Fibroblast of gingiva (primary cell): ENCODE measurements around the gene GALNT7.
A peak's percentile ranks its signal among the peaks of the same experiment; 100 is the strongest.

Experiments used
- DNase-seq: peaks from one replicate; pipeline ENCODE4 v3.0.0-alpha.2; 2011; ENCODE audit warnings: low read depth

The GALNT7 gene

DNA sequence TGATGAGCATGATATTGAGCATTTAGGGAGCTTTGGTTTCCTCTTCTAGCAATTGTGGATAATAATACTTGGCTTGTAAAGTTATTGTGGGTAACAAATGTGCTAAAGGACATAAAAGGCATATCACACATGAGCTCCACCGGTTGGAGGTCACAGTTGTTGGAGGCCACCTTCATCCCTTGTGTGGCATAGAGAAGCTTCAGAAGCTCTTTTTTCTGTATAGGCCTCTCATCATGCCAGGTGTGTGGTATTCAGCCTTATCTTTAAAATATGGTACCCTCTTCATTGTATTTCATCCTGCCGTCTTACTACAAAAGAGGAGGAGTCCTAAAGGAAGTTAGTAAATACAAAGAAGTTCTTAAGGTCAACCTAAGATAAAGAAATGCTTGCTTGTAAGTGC lies 99.1 kb downstream of the GALNT7 start:
- no peak for DNase-seq

- no peak for DNase-seq
Observed at GRCh38 chr4:173269280-173269679, 100.7 kb downstream of the GALNT7 start.

DNA sequence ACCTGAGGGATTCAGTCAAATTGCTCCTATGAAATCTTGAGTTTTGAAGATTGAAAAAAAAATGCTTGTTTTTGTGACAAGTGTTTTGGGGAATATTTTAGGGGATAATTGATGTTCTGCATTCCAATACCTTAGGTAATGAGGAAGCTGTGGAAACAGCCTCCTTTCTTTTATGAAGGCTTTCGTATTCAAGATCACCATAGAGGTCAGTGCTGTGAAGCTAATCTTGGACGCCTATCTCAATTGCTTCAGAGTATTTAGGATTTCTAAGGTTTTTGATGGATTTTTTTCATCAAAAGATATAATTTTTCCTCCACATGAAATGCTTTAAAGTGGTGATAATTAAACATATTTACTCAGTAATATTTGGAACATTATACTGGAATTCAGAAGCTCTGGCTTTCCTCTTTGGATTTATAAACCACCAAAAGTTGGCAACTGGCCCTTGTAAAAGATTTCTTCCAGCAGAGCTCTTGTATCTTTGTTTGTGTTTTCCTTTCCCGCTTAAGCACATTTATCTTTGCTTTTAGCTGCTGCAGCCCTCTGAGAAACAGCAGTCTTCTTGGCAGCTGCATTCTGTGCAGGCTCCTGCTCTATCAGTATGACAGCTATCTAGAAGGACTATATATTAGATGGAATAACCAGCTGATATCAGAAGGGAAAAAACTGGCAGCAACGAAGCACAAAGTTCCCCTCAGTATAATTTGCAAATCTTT lies 101.9 kb downstream of the GALNT7 start:
- DNase-seq = peak; percentile 5

DNA sequence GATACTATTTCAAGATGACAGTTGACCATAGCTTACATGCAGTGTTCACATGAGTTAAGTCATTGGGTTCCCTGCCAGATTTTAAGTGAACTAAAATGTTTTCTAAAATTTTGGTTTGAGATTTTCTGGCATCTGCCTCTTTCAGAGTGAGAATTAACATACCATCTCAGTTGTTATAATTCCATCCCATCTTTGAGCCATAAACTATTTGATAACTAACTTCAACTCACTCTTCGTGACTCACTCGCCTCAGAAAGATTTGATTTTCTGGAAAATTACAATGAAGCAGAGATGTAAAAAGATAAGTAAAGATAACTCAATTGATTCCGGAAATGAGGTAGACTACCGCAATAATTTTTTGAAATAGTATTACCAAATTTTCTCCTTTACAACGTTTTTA lies 103.7 kb downstream of the GALNT7 start:
- DNase-seq = no peak

- DNase-seq = peak; percentile 81
Observed at GRCh38 chr4:173272996-173273395, 104.4 kb downstream of the GALNT7 start.

DNA sequence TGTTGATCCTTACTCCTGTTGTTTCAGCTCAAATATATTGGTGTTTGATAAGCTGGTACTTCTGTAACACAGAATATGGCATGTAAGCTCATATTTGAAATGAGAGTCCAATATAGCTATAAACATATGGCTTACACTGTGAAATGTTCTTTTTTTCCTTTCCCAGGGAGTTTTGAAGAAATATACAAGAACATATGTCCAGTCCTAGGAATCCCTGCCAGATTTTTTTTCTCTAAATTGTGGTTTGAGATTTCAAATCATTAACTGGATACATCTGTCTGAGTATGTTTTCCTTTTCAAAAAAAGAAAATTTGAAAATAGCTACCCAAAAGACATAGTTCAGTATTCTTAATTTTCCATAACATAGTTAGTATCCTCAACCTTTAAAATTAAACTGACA lies 105.3 kb downstream of the GALNT7 start:
- peak; percentile 66 for DNase-seq

- no peak for DNase-seq
Observed at GRCh38 chr4:173274744-173275143, 106.1 kb downstream of the GALNT7 start.

GRCh38 chr4:173275150-173275549 lies 106.5 kb downstream of the GALNT7 start:
- no peak for DNase-seq

DNA sequence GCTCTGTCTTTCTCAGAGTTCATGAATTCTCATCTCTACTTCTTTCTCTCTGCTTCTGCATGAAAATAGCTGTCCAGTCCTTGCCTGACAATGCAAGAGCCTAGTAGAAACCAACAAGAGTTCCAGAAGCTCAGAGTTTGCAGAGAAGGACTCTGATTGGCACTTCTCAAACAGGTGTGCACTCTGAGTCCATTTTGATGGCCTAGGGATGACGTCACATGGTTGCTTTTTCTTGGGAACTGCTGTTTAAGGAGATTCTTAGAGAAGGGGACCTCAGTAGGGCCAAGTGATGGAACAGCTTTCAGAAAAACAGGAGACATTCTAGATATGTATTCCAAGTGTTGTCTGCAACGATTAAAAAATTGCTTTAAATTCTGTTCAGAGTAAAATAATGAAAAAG lies 108.7 kb downstream of the GALNT7 start:
- DNase-seq = no peak

- no peak for DNase-seq
Observed at GRCh38 chr4:173280998-173281397, 112.4 kb downstream of the GALNT7 start.

GRCh38 chr4:173281406-173282255 lies 113.0 kb downstream of the GALNT7 start:
- DNase-seq = no peak

DNA sequence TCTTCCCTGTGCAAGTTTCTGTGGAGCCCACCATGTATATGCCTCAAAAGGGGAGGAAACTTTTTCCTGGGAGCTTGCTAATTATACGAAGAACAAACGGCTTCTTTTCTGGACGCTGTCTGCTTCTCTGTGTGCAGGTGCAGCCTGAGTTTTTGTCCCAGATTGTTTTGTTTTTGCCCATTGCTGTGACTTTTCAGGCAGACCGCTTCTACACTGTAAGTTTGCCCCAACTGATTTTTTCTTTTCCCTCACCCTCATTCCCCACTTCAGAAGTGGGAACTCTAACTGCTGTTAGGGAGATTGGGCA lies 113.6 kb downstream of the GALNT7 start:
- DNase-seq = no peak

GRCh38 chr4:173282626-173283025 lies 114.0 kb downstream of the GALNT7 start:
- DNase-seq = no peak

- DNase-seq = no peak
Observed at GRCh38 chr4:173284463-173284862, 115.9 kb downstream of the GALNT7 start.

- no peak for DNase-seq
Observed at GRCh38 chr4:173287486-173287885, 118.9 kb downstream of the GALNT7 start.

DNA sequence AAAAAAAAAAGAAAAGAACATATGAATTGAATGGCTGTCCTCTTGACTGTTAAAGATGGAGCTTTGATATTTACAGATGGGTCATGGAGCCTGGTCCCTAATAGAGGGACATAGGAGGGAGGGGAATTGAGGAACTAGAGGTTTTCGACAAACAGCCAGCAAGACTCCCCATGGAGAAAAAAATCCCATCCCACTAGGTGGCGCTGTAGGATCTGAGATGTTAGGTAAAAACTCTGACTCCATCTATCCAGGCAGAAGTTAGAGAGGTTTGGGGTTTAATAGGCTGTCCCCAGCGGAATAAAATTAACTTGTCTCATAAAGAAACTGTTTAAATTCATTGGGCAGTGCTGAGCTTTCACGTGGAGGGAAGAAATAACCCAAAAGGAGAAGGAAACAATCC lies 119.7 kb downstream of the GALNT7 start:
- DNase-seq = peak; percentile 41

- DNase-seq = no peak
Observed at GRCh38 chr4:173288698-173289352, 120.2 kb downstream of the GALNT7 start.

DNA sequence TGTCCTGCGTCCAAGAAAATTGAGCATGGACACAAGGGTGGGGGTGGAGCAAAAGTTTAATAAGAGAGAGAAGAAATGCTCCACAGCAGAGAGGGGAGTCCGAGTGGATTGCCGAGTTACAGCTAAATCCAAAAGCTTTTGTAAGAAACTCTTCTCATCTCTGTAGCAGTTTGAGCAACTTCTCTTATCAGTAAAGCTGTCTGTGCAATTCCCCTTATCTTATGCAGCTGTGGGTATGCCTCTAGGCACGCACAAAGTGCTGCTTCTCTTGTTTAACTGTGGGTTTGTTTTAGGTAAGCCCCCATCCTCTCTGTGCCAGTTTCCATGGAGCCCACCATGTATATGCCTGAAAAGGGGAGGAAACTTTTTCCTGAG lies 120.7 kb downstream of the GALNT7 start:
- no peak for DNase-seq

DNA sequence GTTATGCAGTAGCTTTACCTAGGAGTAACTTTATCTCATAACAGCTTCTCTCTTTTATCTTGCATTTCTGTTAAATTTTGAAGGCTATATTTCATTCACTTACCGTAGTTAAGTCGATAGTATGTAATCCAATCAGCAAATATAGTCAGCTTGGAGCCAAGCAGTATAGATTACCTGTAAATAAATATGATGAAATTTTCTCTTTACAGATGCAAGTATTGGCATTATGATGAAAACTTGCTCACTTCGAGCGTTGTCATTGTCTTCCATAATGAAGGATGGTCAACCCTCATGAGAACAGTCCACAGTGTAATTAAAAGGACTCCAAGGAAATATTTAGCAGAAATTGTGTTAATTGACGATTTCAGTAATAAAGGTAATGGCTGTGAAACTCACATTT lies 123.3 kb downstream of the GALNT7 start:
- no peak for DNase-seq

- DNase-seq = no peak
Observed at GRCh38 chr4:173293663-173294062, 125.1 kb downstream of the GALNT7 start.

- no peak for DNase-seq
Observed at GRCh38 chr4:173294444-173294843, 125.8 kb downstream of the GALNT7 start.

- DNase-seq = peak; percentile 18
Observed at GRCh38 chr4:173301518-173302201, 133.0 kb downstream of the GALNT7 start.

- no peak for DNase-seq
Observed at GRCh38 chr4:173307778-173308177, 139.2 kb downstream of the GALNT7 start.
